ENCODE measurements around the gene CORO2B. TPM values are rescaled to one million over a fixed set of nuclear protein-coding genes. Genes with fewer than 3 reads are reported as not detected.

Gene CORO2B
- total RNA-seq, 1 experiment from 2014 or later: 0.59 TPM

- intact Hi-C loops (cut with micrococcal nuclease; ENCODE audit: unreplicated experiment): no loop called here
- no peak for DNase-seq
- Histone ChIP-seq H3K79me2 (ENCODE audit: low read depth) (no peaks in the 10 kb centered on the region), H3F3A (ENCODE audit: insufficient read depth, low read depth) (no peaks in the 10 kb centered on the region), H3K9me2 (ENCODE audit: insufficient read depth) (no peaks in the 10 kb centered on the region), H3K27ac (no peak overlapping the region), H3K4me3 (no peak overlapping the region), H4K20me1 (ENCODE audit: insufficient read depth) (no peaks in the 10 kb centered on the region), H3K4me1 (replicated peaks; ENCODE audit: insufficient read depth) (no peaks in the 10 kb centered on the region), H2AFZ (no peak overlapping the region), H3K27me3 (ENCODE audit: insufficient read depth, low read depth) (peaks cover 8% of the 10 kb centered on the region; the same call in 1 of the 2 replicates), H3K9me3 (ENCODE audit: insufficient read depth, low read depth) (no peaks in the 10 kb centered on the region), H3K4me2 (no peak overlapping the region), H3K36me3 (ENCODE audit: low read depth) (no peaks in the 10 kb centered on the region)
- no TSS peak for BruUV-seq (replicated peaks)
- ChIA-PET CTCF (interaction anchor here (1.3 kb wide), 1 partner anchor 295 kb away, joined by 3 read pairs; no protein-coding TSS in a partner anchor), POLR2A (ENCODE audit: unreplicated experiment) (no interaction called here)
- no peak for TF ChIP-seq CTCF (conservative IDR thresholded peaks at IDR 0.05)
Measured at GRCh38 chr15:68548364-68548763, 30.4 kb upstream of the CORO2B start.

- Histone ChIP-seq H3F3A (ENCODE audit: insufficient read depth, low read depth) (no peaks in the 10 kb centered on the region), H3K27me3 (ENCODE audit: insufficient read depth, low read depth) (peaks cover 8% of the 10 kb centered on the region; the same call in 1 of the 2 replicates), H4K20me1 (ENCODE audit: insufficient read depth) (no peaks in the 10 kb centered on the region), H3K36me3 (ENCODE audit: low read depth) (no peaks in the 10 kb centered on the region), H3K9me2 (ENCODE audit: insufficient read depth) (no peaks in the 10 kb centered on the region), H2AFZ (no peak overlapping the region), H3K4me2 (no peak overlapping the region), H3K4me3 (no peak overlapping the region), H3K27ac (no peak overlapping the region), H3K9me3 (ENCODE audit: insufficient read depth, low read depth) (no peaks in the 10 kb centered on the region), H3K4me1 (replicated peaks; ENCODE audit: insufficient read depth) (no peaks in the 10 kb centered on the region), H3K79me2 (ENCODE audit: low read depth) (no peaks in the 10 kb centered on the region)
- TF ChIP-seq CTCF (conservative IDR thresholded peaks at IDR 0.05): no peak
- no peak for TF ChIP-seq EZH2 (IDR thresholded peaks at IDR 0.05; ENCODE audit: low read depth)
- ChIA-PET CTCF (interaction anchor here (0.6 to 1.0 kb wide), 6 partner anchors 122 to 334 kb away, joined by 3 to 17 read pairs (median 4); no protein-coding TSS in a partner anchor), POLR2A (ENCODE audit: unreplicated experiment) (no interaction called here)
- no TSS peak for BruUV-seq (replicated peaks)
- intact Hi-C loops (cut with micrococcal nuclease; ENCODE audit: unreplicated experiment): loop anchor here (1.0 to 10.0 kb wide), 6 partner anchors 235 to 845 kb away; no protein-coding TSS in a partner anchor
- no peak for DNase-seq
Measured at GRCh38 chr15:68550004-68550403, 28.8 kb upstream of the CORO2B start.

- no TSS peak for BruUV-seq (replicated peaks)
Measured at GRCh38 chr15:68550498-68551295, 28.1 kb upstream of the CORO2B start.

More at GRCh38 chr15:68550498-68551295, 28.1 kb upstream of the CORO2B start:
- peak in 1 of 2 experiments; percentile 68 for DNase-seq
- Histone ChIP-seq H3K4me3 (no peak overlapping the region), H3K9me2 (ENCODE audit: insufficient read depth) (no peaks in the 10 kb centered on the region), H3K27ac (no peak overlapping the region), H4K20me1 (ENCODE audit: insufficient read depth) (no peaks in the 10 kb centered on the region), H2AFZ (no peak overlapping the region), H3K4me1 (replicated peaks; ENCODE audit: insufficient read depth) (no peaks in the 10 kb centered on the region), H3K9me3 (ENCODE audit: insufficient read depth, low read depth) (no peaks in the 10 kb centered on the region), H3K27me3 (ENCODE audit: insufficient read depth, low read depth) (peaks cover 8% of the 10 kb centered on the region; the same call in 1 of the 2 replicates), H3F3A (ENCODE audit: insufficient read depth, low read depth) (no peaks in the 10 kb centered on the region), H3K79me2 (ENCODE audit: low read depth) (no peaks in the 10 kb centered on the region), H3K36me3 (ENCODE audit: low read depth) (no peaks in the 10 kb centered on the region), H3K4me2 (no peak overlapping the region)
- intact Hi-C loops (cut with micrococcal nuclease; ENCODE audit: unreplicated experiment): loop anchor here (1.0 to 10.0 kb wide), 6 partner anchors 234 to 844 kb away; no protein-coding TSS in a partner anchor
- TF ChIP-seq EZH2 (IDR thresholded peaks at IDR 0.05; ENCODE audit: low read depth) (no peak), CTCF (conservative IDR thresholded peaks at IDR 0.05) (peak; percentile 86)
- POLR2A ChIA-PET (ENCODE audit: unreplicated experiment): no interaction called here
- CTCF ChIA-PET: interaction anchor here (0.6 to 1.0 kb wide), 6 partner anchors 121 to 325 kb away, joined by 3 to 12 read pairs (median 4); no protein-coding TSS in a partner anchor

Data from PC-9 (cell line).